Neural progenitor cell (in vitro differentiated cells): Measurements from ENCODE around the gene GRIK1. TPM values are rescaled to one million over a fixed set of nuclear protein-coding genes. Genes with fewer than 3 reads are reported as not detected.

Source experiments
- DNase-seq: peaks from one replicate; pipeline ENCODE4 v3.0.0-alpha.2; 2016; ENCODE audit warnings: low spot score
- H2AFZ ChIP-seq: fragments of 200-600 bp; sonication (generic); replicated peaks from 2 replicates; pipeline ENCODE4 v1.6.1; 2016; ENCODE audit warnings: antibody characterized with exemption
- H3F3A ChIP-seq: fragments of 200-600 bp; sonication (generic); 2 replicates; pipeline ENCODE4 v1.6.1; 2016; ENCODE audit warnings: antibody characterized with exemption, low read depth
- H3K27ac ChIP-seq: fragments of 200-600 bp; sonication (generic); 2 replicates; pipeline ENCODE4 v1.5.1; 2016; ENCODE audit warnings: mild to moderate bottlenecking
- H3K27me3 ChIP-seq: fragments of 200-600 bp; sonication (generic); 2 replicates; pipeline ENCODE4 v1.6.1; 2016; ENCODE audit warnings: mild to moderate bottlenecking, moderate library complexity
- H3K36me3 ChIP-seq: fragments of 200-600 bp; sonication (generic); 2 replicates; pipeline ENCODE4 v1.5.1; 2016
- H3K4me1 ChIP-seq: fragments of 200-600 bp; sonication (generic); 2 replicates; pipeline ENCODE4 v1.6.1; 2016; ENCODE audit warnings: mixed run types
- H3K4me2 ChIP-seq: fragments of 200-600 bp; sonication (generic); 2 replicates; pipeline ENCODE4 v1.6.1; 2016
- H3K4me3 ChIP-seq: fragments of 200-600 bp; sonication (generic); 2 replicates; pipeline ENCODE4 v1.5.1; 2016
- H3K79me2 ChIP-seq: fragments of 200-600 bp; sonication (generic); 2 replicates; pipeline ENCODE4 v1.6.1; 2016; ENCODE audit warnings: low read depth
- H3K9ac ChIP-seq: fragments of 200-600 bp; sonication (generic); 2 replicates; pipeline ENCODE4 v1.6.1; 2016
- H3K9me3 ChIP-seq: fragments of 200-600 bp; sonication (generic); 2 replicates; pipeline ENCODE4 v1.5.1; 2016; ENCODE audit warnings: low read depth
- H4K20me1 ChIP-seq: fragments of 200-600 bp; sonication (generic); 2 replicates; pipeline ENCODE4 v1.6.1; 2016; ENCODE audit warnings: low read depth
- H3K27ac Mint-ChIP-seq: 3 replicates; pipeline ENCODE4 v1.8.0; 2021; ENCODE audit warnings: mixed read lengths
- H3K27me3 Mint-ChIP-seq: 2 replicates; pipeline ENCODE4 v1.8.0; 2022; ENCODE audit warnings: low read depth, mild to moderate bottlenecking, inconsistent platforms, moderate library complexity, mixed read lengths; ENCODE audit not compliant: insufficient read depth
- H3K36me3 Mint-ChIP-seq: 3 replicates; pipeline ENCODE4 v1.8.0; 2021; ENCODE audit warnings: mixed read lengths
- H3K4me1 Mint-ChIP-seq: 3 replicates; pipeline ENCODE4 v1.8.0; 2021; ENCODE audit warnings: mixed read lengths
- H3K4me3 Mint-ChIP-seq: 3 replicates; pipeline ENCODE4 v1.8.0; 2021; ENCODE audit warnings: mild to moderate bottlenecking, moderate library complexity, mixed read lengths
- H3K9me3 Mint-ChIP-seq: 3 replicates; pipeline ENCODE4 v1.8.0; 2020; ENCODE audit warnings: mixed read lengths
- EZH2 ChIP-seq: fragments of 200-600 bp; sonication (generic); IDR thresholded peaks from 2 replicates; pipeline ENCODE4 v1.6.1; 2017; ENCODE audit warnings: antibody characterized with exemption, mild to moderate bottlenecking, moderate library complexity
- EZH2phosphoT487 ChIP-seq: fragments of 200-600 bp; sonication (generic); IDR thresholded peaks from 2 replicates; pipeline ENCODE4 v1.6.1; 2017; ENCODE audit warnings: antibody characterized with exemption
- total RNA-seq: library from RNA; depleted of rRNA; stranded (reverse); fragments of >200 nt; gene quantifications from 2 replicates; pipeline ENCODE4 v1.2.3, GENCODE V29; 2015; ENCODE audit warnings: low replicate concordance
- TF ChIP-seq, protein P1 (sequence below): fragments of 200-600 bp; sonication (generic); IDR thresholded peaks from 2 replicates; pipeline ENCODE4 v1.5.1; 2017; ENCODE audit warnings: antibody characterized with exemption, mild to moderate bottlenecking

Gene GRIK1
- total RNA-seq, 1 donor from 2014 or later, result 1.6 TPM

DNA sequence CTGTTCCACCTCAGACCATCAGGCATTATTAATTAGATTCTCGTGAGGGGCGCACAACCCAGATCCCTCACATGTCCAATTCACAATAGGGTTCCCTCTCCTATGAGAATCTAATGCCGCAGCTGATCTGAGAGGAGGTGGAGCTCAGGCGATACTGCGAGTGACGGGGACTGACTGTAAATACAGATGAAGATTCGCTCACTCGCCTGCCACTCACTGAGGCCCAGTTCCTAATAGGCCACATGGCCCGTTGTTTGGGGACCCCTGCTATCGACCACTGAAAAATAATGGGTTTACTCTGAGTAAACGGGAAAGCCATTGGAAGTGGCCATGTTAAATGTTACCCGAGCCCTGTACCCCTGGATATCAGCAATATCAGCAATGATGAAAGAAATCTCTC, 65.9 kb downstream of the GRIK1 start:
- H3F3A ChIP-seq, result no peaks in the 10 kb centered on the region
- H3K4me1 ChIP-seq, result peaks cover 8% of the 10 kb centered on the region
- no peak for DNase-seq
- no peaks in the 10 kb centered on the region for H3K36me3 ChIP-seq
- peaks cover 6% of the 10 kb centered on the region for H3K36me3 Mint-ChIP-seq
- no peaks in the 10 kb centered on the region for H3K79me2 ChIP-seq
- H4K20me1 ChIP-seq, result no peaks in the 10 kb centered on the region
- H3K27me3 Mint-ChIP-seq, result no peaks in the 10 kb centered on the region
- H3K9ac ChIP-seq, result no peak overlapping the region
- no peak overlapping the region for H2AFZ ChIP-seq
- TF ChIP-seq EZH2, result no peak
- TF ChIP-seq, protein P1, sequence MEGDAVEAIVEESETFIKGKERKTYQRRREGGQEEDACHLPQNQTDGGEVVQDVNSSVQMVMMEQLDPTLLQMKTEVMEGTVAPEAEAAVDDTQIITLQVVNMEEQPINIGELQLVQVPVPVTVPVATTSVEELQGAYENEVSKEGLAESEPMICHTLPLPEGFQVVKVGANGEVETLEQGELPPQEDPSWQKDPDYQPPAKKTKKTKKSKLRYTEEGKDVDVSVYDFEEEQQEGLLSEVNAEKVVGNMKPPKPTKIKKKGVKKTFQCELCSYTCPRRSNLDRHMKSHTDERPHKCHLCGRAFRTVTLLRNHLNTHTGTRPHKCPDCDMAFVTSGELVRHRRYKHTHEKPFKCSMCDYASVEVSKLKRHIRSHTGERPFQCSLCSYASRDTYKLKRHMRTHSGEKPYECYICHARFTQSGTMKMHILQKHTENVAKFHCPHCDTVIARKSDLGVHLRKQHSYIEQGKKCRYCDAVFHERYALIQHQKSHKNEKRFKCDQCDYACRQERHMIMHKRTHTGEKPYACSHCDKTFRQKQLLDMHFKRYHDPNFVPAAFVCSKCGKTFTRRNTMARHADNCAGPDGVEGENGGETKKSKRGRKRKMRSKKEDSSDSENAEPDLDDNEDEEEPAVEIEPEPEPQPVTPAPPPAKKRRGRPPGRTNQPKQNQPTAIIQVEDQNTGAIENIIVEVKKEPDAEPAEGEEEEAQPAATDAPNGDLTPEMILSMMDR, result no peak
- no peak for TF ChIP-seq EZH2phosphoT487
- H3K27ac ChIP-seq, result no peak overlapping the region
- H3K9me3 Mint-ChIP-seq, result peaks cover 10% of the 10 kb centered on the region
- no peak overlapping the region for H3K4me3 ChIP-seq
- no peak overlapping the region for H3K27ac Mint-ChIP-seq
- H3K4me3 Mint-ChIP-seq, result no peak overlapping the region
- H3K4me2 ChIP-seq, result no peak overlapping the region
- no peaks in the 10 kb centered on the region for H3K27me3 ChIP-seq
- H3K9me3 ChIP-seq, result no peaks in the 10 kb centered on the region
- peaks cover 9% of the 10 kb centered on the region for H3K4me1 Mint-ChIP-seq

DNA sequence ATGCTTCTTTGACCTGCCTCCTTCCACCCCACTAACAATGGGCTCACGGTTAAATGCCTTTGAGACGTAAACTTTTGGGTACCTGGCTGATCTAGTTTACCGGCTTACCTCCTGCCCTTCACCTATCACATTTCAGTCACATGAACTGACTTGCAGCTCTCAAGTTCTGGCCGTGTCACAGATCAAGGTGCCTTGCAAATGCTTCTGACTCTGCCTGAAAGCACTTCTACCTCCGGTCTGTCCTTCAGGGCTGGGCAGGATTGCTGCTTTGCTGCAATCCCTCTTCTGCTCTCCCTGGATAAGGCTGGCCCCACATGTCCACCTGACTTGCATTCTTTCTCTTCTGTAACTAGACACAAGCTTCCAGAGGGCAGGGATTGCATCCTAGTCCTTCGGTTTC, 69.0 kb downstream of the GRIK1 start:
- peaks cover 9% of the 10 kb centered on the region for H3K4me1 Mint-ChIP-seq
- Histone ChIP-seq H4K20me1 (no peaks in the 10 kb centered on the region), H3K4me1 (peaks cover 8% of the 10 kb centered on the region), H3K4me3 (no peak overlapping the region), H3K9ac (no peak overlapping the region), H3K79me2 (no peaks in the 10 kb centered on the region), H3K4me2 (no peak overlapping the region), H3K36me3 (no peaks in the 10 kb centered on the region), H3K27me3 (no peaks in the 10 kb centered on the region), H3K9me3 (no peaks in the 10 kb centered on the region), H3K27ac (no peak overlapping the region), H3F3A (no peaks in the 10 kb centered on the region), H2AFZ (no peak overlapping the region)
- no peaks in the 10 kb centered on the region for H3K27me3 Mint-ChIP-seq
- no peak overlapping the region for H3K27ac Mint-ChIP-seq
- peaks cover 6% of the 10 kb centered on the region for H3K36me3 Mint-ChIP-seq
- H3K4me3 Mint-ChIP-seq, result no peak overlapping the region
- peaks cover 6% of the 10 kb centered on the region for H3K9me3 Mint-ChIP-seq
- TF ChIP-seq EZH2, result no peak
- no peak for TF ChIP-seq EZH2phosphoT487
- TF ChIP-seq, protein P1, result no peak
- no peak for DNase-seq

DNA sequence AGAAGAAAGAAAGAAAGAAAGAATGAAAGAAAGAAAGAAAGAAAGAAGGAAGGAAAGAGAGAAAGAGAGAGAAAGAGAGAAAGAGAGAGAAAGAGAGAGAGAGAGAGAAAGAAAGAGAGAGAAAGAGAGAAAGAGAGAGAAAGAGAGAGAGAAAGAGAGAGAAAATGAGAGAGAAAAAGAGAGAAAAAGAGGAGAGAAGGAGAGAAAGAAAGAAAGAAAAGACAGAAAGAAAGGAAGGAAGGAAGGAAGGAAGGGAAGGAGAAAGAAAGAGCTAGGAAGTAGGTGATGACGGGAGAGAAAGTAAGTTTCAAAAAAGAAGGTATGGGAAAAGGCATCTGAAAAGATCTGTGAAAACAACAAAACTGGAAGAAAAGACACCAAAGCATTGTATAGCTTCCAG, 72.0 kb downstream of the GRIK1 start:
- H3K9me3 ChIP-seq, result no peaks in the 10 kb centered on the region
- no peak overlapping the region for H3K4me3 Mint-ChIP-seq
- no peak overlapping the region for H3K4me3 ChIP-seq
- H3K27ac Mint-ChIP-seq, result no peak overlapping the region
- peak overlapping the region; percentile 50 for H2AFZ ChIP-seq
- H3K9ac ChIP-seq, result no peak overlapping the region
- H3K4me1 Mint-ChIP-seq, result no peaks in the 10 kb centered on the region
- peaks cover 2% of the 10 kb centered on the region for H3K9me3 Mint-ChIP-seq
- DNase-seq, result no peak
- no peak overlapping the region for H3K4me2 ChIP-seq
- TF ChIP-seq EZH2 (no peak), EZH2phosphoT487 (no peak)
- TF ChIP-seq, protein P1, result no peak
- no peaks in the 10 kb centered on the region for H3K36me3 ChIP-seq
- no peaks in the 10 kb centered on the region for H3K79me2 ChIP-seq
- no peaks in the 10 kb centered on the region for H4K20me1 ChIP-seq
- no peaks in the 10 kb centered on the region for H3K27me3 ChIP-seq
- H3K27ac ChIP-seq, result no peak overlapping the region
- no peaks in the 10 kb centered on the region for H3K27me3 Mint-ChIP-seq
- no peaks in the 10 kb centered on the region for H3K4me1 ChIP-seq
- H3F3A ChIP-seq, result no peaks in the 10 kb centered on the region
- H3K36me3 Mint-ChIP-seq, result peaks cover 4% of the 10 kb centered on the region
